Lower lobe of right lung (tissue), 2 donors: ENCODE measurements around the gene RPLP2. TPM values are rescaled to one million over a fixed set of nuclear protein-coding genes. Genes with fewer than 3 reads are reported as not detected.

ENCODE experiments used
- ATAC-seq, 2 donors: fragments of 200-7000 bp; cut with Tn5 transposase; one replicate each; pipeline ENCODE4 v1.9.1; 2020 to 2022; ENCODE audit warnings: mild to moderate bottlenecking in 2 of 2, moderate library complexity in 2 of 2
- DNase-seq: peaks from one replicate; pipeline ENCODE4 v3.0.0-alpha.2; 2020
- H3K27ac ChIP-seq: fragments of 200-600 bp; one replicate; pipeline ENCODE4 v1.8.0; 2022
- H3K27me3 ChIP-seq: fragments of 200-600 bp; one replicate; pipeline ENCODE4 v1.8.0; 2022; ENCODE audit warnings: low read depth
- H3K36me3 ChIP-seq: fragments of 200-600 bp; one replicate; pipeline ENCODE4 v1.8.0; 2022; ENCODE audit warnings: mild to moderate bottlenecking
- H3K4me1 ChIP-seq: fragments of 200-600 bp; one replicate; pipeline ENCODE4 v1.8.0; 2022
- H3K4me3 ChIP-seq: fragments of 200-600 bp; one replicate; pipeline ENCODE4 v1.8.0; 2022; ENCODE audit warnings: mild to moderate bottlenecking
- H3K9me3 ChIP-seq: fragments of 200-600 bp; one replicate; pipeline ENCODE4 v1.8.0; 2022
- intact Hi-C: fragments of 100-400 bp; cut with DNase I; formaldehyde crosslinking; loops from one replicate; pipeline ENCODE4 v1.11.0; 2022
- total RNA-seq: library from RNA; stranded (reverse); fragmentation: NEBNext Ultra II Directional; extraction: Animal tissue kit (Norgen Biotek cat#: 25700); gene quantifications from one replicate; pipeline ENCODE4 v1.2.1, GENCODE V29; 2021
- TF ChIP-seq, protein P1 (sequence below): fragments of 200-600 bp; IDR thresholded peaks from one replicate; pipeline ENCODE4 v1.8.0; 2022; ENCODE audit warnings: antibody characterized with exemption, mild to moderate bottlenecking
- donor health status: DM: no; HTN: yes; CAD: no; lungs with severe emphysema.

RPLP2 gene
- total RNA-seq, 1 donor from 2014 or later, result 1,518 TPM

DNA sequence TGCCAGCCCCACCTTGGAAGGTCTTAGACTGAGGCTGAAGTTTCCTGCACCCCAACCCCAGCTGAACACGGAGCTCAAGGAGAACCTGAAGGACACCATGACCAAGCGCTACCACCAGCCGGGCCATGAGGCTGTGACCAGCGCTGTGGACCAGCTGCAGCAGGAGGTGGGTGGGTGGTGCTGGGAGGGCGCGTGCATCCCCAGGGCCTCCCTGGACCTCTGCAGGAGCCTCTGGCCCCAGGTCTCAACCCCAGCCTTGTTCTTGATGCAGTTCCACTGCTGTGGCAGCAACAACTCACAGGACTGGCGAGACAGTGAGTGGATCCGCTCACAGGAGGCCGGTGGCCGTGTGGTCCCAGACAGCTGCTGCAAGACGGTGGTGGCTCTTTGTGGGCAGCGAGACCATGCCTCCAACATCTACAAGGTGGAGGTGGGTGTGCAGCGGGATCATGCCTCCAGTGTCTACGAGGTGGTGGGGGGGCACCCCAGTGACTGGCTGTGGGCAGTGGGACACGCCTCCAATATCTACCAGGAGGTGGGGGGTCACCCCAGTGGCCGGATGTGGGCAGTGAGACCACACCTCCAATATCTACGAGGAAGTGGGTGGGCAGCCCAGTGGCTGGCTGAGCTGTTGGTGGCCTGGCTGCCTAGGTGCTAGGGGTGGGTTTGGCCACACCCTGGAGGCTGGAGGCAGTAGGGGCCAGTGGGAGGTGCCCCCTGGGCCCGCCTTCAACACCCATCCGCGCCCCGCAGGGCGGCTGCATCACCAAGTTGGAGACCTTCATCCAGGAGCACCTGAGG lies 27.6 kb downstream of the RPLP2 start:
- peaks cover 52% of the 10 kb centered on the region for H3K36me3 ChIP-seq
- peak; percentile 51 for DNase-seq
- TF ChIP-seq, protein P1, sequence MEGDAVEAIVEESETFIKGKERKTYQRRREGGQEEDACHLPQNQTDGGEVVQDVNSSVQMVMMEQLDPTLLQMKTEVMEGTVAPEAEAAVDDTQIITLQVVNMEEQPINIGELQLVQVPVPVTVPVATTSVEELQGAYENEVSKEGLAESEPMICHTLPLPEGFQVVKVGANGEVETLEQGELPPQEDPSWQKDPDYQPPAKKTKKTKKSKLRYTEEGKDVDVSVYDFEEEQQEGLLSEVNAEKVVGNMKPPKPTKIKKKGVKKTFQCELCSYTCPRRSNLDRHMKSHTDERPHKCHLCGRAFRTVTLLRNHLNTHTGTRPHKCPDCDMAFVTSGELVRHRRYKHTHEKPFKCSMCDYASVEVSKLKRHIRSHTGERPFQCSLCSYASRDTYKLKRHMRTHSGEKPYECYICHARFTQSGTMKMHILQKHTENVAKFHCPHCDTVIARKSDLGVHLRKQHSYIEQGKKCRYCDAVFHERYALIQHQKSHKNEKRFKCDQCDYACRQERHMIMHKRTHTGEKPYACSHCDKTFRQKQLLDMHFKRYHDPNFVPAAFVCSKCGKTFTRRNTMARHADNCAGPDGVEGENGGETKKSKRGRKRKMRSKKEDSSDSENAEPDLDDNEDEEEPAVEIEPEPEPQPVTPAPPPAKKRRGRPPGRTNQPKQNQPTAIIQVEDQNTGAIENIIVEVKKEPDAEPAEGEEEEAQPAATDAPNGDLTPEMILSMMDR, result no peak

DNA sequence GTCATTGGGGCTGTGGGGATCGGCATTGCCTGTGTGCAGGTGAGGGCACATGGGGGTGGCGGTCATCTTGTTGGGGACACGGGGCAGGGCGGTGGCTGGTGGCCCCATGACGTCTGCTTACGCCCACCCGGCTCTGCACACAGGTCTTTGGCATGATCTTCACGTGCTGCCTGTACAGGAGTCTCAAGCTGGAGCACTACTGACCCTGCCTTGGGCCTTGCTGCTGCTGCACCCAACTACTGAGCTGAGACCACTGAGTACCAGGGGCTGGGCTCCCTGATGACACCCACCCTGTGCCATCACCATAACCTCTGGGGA lies 28.2 kb downstream of the RPLP2 start:
- no peak for ATAC-seq

More for the DNA sequence above, 27.6 kb downstream of the RPLP2 start:
- H3K9me3 ChIP-seq, result no peaks in the 10 kb centered on the region
- H3K4me1 ChIP-seq, result peaks cover 72% of the 10 kb centered on the region
- H3K27ac ChIP-seq, result no peak overlapping the region
- intact Hi-C loops, result no loop called here
- no peak overlapping the region for H3K4me3 ChIP-seq
- no peaks in the 10 kb centered on the region for H3K27me3 ChIP-seq
- ATAC-seq, result no peak

DNA sequence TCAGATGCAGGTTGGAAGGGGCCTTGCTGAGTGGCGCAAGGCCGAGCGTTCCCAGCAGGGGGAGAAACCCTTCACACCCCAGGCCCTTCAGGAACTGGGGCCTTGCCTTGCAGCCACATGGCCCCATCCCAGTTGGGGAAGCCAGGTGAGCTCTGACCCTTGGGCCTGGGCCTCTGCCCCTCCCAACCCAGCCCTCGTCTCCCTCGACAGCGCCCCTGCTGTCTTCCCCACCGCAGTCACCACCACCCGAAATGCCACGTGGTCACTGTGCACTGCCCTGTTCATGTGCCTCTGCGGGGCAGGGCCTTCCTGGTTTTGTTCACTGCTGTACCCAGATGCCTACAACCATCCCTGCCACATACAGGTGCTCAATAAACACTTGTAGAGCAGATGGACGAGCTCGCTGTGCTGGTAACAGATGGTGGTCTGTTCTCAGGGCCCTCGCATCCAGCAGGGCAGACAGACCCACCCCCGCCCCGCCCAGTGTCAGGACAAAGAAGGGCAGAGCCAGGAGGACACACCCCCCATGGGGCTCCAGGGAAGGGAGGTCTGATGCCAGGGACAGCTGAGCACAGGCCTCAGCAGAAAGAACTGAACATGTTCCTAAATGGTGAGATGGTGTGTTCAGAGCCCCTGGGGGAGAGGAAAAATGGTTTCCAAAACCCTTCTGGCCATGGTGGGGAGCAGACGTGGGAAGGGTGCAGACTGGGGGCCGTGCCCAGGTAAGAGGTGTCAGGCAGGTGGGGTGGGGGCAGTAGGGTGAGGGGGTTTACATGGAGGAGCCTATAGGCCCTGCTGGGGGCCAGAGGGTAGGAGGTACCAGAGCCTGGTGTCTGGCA lies 28.9 kb downstream of the RPLP2 start:
- no peak for DNase-seq
- TF ChIP-seq, protein P1, result peak; percentile 13
- peaks cover 71% of the 10 kb centered on the region for H3K4me1 ChIP-seq
- H3K27me3 ChIP-seq, result no peaks in the 10 kb centered on the region
- no peak overlapping the region for H3K27ac ChIP-seq
- no peaks in the 10 kb centered on the region for H3K9me3 ChIP-seq
- ATAC-seq, result no peak
- H3K4me3 ChIP-seq, result no peak overlapping the region
- peaks cover 52% of the 10 kb centered on the region for H3K36me3 ChIP-seq
- intact Hi-C loops, result no loop called here

More for the DNA sequence above, 28.2 kb downstream of the RPLP2 start:
- Histone ChIP-seq H3K27me3 (no peaks in the 10 kb centered on the region), H3K36me3 (peaks cover 52% of the 10 kb centered on the region), H3K9me3 (no peaks in the 10 kb centered on the region), H3K4me1 (peaks cover 70% of the 10 kb centered on the region), H3K4me3 (no peak overlapping the region), H3K27ac (no peak overlapping the region)
- intact Hi-C loops, result no loop called here
- no peak for DNase-seq
- TF ChIP-seq, protein P1, result no peak

DNA sequence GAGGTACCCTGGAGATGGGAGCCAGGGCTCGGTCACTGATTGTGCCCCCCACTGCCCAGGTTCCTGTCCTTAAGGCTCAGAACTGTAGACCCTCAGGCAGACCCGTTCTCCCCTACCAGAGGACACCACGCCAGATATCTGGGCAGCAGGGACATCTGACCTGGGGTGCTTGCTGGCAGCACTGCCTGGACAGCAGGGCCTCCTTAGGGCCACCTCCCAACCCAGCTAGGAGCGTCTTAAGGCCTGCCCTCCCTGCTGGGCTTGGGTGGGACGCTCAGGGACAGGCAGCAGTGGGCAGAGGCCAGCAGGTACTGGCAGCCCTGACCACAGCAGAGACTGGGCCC lies 29.5 kb downstream of the RPLP2 start:
- H3K4me1 ChIP-seq, result peaks cover 70% of the 10 kb centered on the region
- ATAC-seq, result no peak
- intact Hi-C loops, result no loop called here
- TF ChIP-seq, protein P1, result no peak
- H3K9me3 ChIP-seq, result no peaks in the 10 kb centered on the region
- H3K27ac ChIP-seq, result no peak overlapping the region
- no peak for DNase-seq
- H3K27me3 ChIP-seq, result no peaks in the 10 kb centered on the region
- H3K4me3 ChIP-seq, result no peak overlapping the region
- H3K36me3 ChIP-seq, result peaks cover 52% of the 10 kb centered on the region

DNA sequence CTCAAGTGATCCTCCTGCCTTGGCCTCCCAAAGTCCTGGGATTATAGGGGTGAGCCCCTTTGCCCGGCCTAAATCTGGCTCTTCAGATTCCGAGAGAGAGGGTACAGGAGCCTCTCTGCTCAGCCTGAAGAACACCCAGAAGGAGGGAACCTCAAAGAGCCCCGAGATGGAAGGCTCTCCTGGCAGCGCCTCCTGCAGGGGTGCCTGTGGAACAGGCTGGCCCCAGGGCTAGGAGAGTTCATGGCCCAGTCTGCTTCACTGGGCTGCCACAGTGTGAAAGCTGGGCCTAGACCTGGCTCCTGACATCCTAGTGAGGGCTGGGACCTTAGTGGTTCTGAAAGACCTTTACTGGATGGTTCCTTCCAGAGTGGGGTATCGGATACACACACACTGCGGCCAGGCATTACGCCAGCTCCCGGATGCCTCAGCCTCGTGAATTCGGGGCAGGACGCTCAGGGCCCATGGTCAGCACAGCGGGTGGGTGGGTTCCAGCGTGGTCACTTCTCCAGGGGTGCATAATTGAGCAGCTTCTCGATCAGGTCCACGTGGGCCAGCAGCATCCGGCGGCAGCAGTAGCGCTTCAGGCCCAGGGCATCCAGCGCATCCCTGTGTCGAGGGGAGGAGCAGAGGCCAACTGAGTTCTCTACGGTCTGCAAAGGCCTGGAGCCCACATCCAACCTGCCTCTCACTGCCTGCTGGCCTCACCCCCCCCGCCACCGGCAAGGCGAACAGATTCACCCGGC lies 30.3 kb downstream of the RPLP2 start:
- Histone ChIP-seq H3K4me3 (peak overlapping the region; percentile 99), H3K4me1 (peaks cover 66% of the 10 kb centered on the region), H3K36me3 (peaks cover 52% of the 10 kb centered on the region), H3K27ac (peak overlapping the region; percentile 6), H3K27me3 (no peaks in the 10 kb centered on the region), H3K9me3 (no peaks in the 10 kb centered on the region)
- DNase-seq, result no peak
- no peak for ATAC-seq
- intact Hi-C loops, result no loop called here
- TF ChIP-seq, protein P1, result no peak
